DND-41 (cell line): ENCODE measurements around the gene SHOC2.

Experiments used
- ATAC-seq: fragments of 200-7000 bp; cut with Tn5 transposase; 3 replicates; pipeline ENCODE4 v1.9.1; 2021; ENCODE audit warnings: low read depth; ENCODE audit not compliant: insufficient read depth
- DNase-seq: peaks from one replicate; pipeline ENCODE4 v3.0.0-alpha.2; 2020
- H2AFZ ChIP-seq: 2 replicates; pipeline ENCODE4 v1.6.0; 2012; ENCODE audit warnings: low read depth, low read length
- H3K27ac ChIP-seq: 2 replicates; pipeline ENCODE4 v1.5.1; 2012; ENCODE audit warnings: low read length, inconsistent platforms
- H3K27me3 ChIP-seq: fragments of 200-600 bp; sonication (generic); 2 replicates; pipeline ENCODE4 v1.6.0; 2012; ENCODE audit warnings: low read length, mild to moderate bottlenecking, inconsistent platforms; ENCODE audit not compliant: insufficient read depth, poor library complexity
- H3K36me3 ChIP-seq: 2 replicates; pipeline ENCODE4 v1.5.1; 2012; ENCODE audit warnings: low read length, inconsistent platforms; ENCODE audit not compliant: insufficient read depth
- H3K4me1 ChIP-seq: 2 replicates; pipeline ENCODE4 v1.5.1; 2012; ENCODE audit warnings: mild to moderate bottlenecking, low read length; ENCODE audit not compliant: insufficient read depth
- H3K4me2 ChIP-seq: 2 replicates; pipeline ENCODE4 v1.6.0; 2012; ENCODE audit warnings: mild to moderate bottlenecking, moderate library complexity, low read length, inconsistent platforms; ENCODE audit not compliant: insufficient read depth
- H3K4me3 ChIP-seq, 2 experiments: fragments of 200-600 bp in 1 of 2; shearing (Covaris generic) in 1 of 2; 2 replicates each; pipeline ENCODE4 v1.5.1; 2012 to 2016; ENCODE audit warnings: inconsistent platforms in 2 of 2, low read length in 2 of 2, mild to moderate bottlenecking in 2 of 2, low read depth in 1 of 2, moderate library complexity in 1 of 2
- H3K79me2 ChIP-seq: 2 replicates; pipeline ENCODE4 v1.6.0; 2012; ENCODE audit warnings: low read length, inconsistent platforms; ENCODE audit not compliant: insufficient read depth
- H3K9ac ChIP-seq: 2 replicates; pipeline ENCODE4 v1.6.0; 2012; ENCODE audit warnings: low read depth, mild to moderate bottlenecking, inconsistent platforms, low read length, moderate library complexity
- H3K9me3 ChIP-seq: 2 replicates; pipeline ENCODE4 v1.5.1; 2012; ENCODE audit warnings: low read length, moderate library complexity, mild to moderate bottlenecking, inconsistent platforms; ENCODE audit not compliant: insufficient read depth, severe bottlenecking
- H4K20me1 ChIP-seq: 2 replicates; pipeline ENCODE4 v1.6.0; 2012; ENCODE audit warnings: low read length; ENCODE audit not compliant: insufficient read depth
- CTCF ChIP-seq: IDR thresholded peaks from 2 replicates; pipeline ENCODE4 v1.5.1; 2012; ENCODE audit warnings: borderline replicate concordance, low read length, moderate library complexity, mild to moderate bottlenecking; ENCODE audit not compliant: poor library complexity, severe bottlenecking; ENCODE audit errors: extremely low read depth
- EZH2 ChIP-seq: IDR thresholded peaks from 3 replicates; pipeline ENCODE4 v1.6.1; 2012; ENCODE audit warnings: borderline replicate concordance, low read depth, mild to moderate bottlenecking, moderate library complexity, low read length, inconsistent platforms; ENCODE audit not compliant: severe bottlenecking

Gene SHOC2

GRCh38 chr10:110901954-110902819, 17.2 kb upstream of the SHOC2 start:
- DNase-seq (no peak), ATAC-seq (no peak)
- no peak overlapping the region for H3K4me2 ChIP-seq
- no peaks in the 10 kb centered on the region for H3K79me2 ChIP-seq
- no peak overlapping the region for H3K9ac ChIP-seq
- H3K27me3 ChIP-seq: no peaks in the 10 kb centered on the region
- no peaks in the 10 kb centered on the region; the same call in 1 of the 2 replicates for H4K20me1 ChIP-seq
- H3K27ac ChIP-seq: no peak overlapping the region
- H3K36me3 ChIP-seq: peaks cover 38% of the 10 kb centered on the region
- no peaks in the 10 kb centered on the region for H3K9me3 ChIP-seq
- H3K4me3 ChIP-seq: no peak overlapping the region
- no peaks in the 10 kb centered on the region for H3K4me1 ChIP-seq
- TF ChIP-seq CTCF (no peak), EZH2 (no peak)
- no peak overlapping the region for H2AFZ ChIP-seq

GRCh38 chr10:110903280-110904278, 15.8 kb upstream of the SHOC2 start:
- no peak overlapping the region for H3K4me3 ChIP-seq
- DNase-seq (no peak), ATAC-seq (no peak)
- H3K36me3 ChIP-seq: peaks cover 30% of the 10 kb centered on the region; the same call in 1 of the 2 replicates
- H3K4me1 ChIP-seq: no peaks in the 10 kb centered on the region
- no peaks in the 10 kb centered on the region; the same call in 1 of the 2 replicates for H4K20me1 ChIP-seq
- no peak overlapping the region for H2AFZ ChIP-seq
- H3K27me3 ChIP-seq: no peaks in the 10 kb centered on the region
- no peaks in the 10 kb centered on the region for H3K79me2 ChIP-seq
- H3K4me2 ChIP-seq: no peak overlapping the region
- no peaks in the 10 kb centered on the region for H3K9me3 ChIP-seq
- no peak overlapping the region for H3K9ac ChIP-seq
- TF ChIP-seq EZH2: no peak
- TF ChIP-seq CTCF: no peak
- no peak overlapping the region for H3K27ac ChIP-seq

- Histone ChIP-seq H3K9me3 (no peaks in the 10 kb centered on the region), H4K20me1 (no peaks in the 10 kb centered on the region), H3K4me1 (no peaks in the 10 kb centered on the region), H3K27me3 (no peaks in the 10 kb centered on the region), H3K27ac (no peak overlapping the region), H2AFZ (no peak overlapping the region), H3K4me2 (no peak overlapping the region), H3K79me2 (no peaks in the 10 kb centered on the region), H3K9ac (no peak overlapping the region), H3K36me3 (no peaks in the 10 kb centered on the region), H3K4me3 (no peak overlapping the region)
- DNase-seq (no peak), ATAC-seq (no peak)
- no peak for TF ChIP-seq CTCF
These were observed 9.3 kb upstream of the SHOC2 start for GRCh38 chr10:110910138-110910537.
